HG03196 (cell line): ENCODE measurements around the gene HSD17B12.

ENCODE experiments used
- ATAC-seq: cut with Tn5 transposase; IDR thresholded peaks from one replicate; pipeline ENCODE4 v1.9.1; 2021; ENCODE audit not compliant: unreplicated experiment

The HSD17B12 gene

DNA sequence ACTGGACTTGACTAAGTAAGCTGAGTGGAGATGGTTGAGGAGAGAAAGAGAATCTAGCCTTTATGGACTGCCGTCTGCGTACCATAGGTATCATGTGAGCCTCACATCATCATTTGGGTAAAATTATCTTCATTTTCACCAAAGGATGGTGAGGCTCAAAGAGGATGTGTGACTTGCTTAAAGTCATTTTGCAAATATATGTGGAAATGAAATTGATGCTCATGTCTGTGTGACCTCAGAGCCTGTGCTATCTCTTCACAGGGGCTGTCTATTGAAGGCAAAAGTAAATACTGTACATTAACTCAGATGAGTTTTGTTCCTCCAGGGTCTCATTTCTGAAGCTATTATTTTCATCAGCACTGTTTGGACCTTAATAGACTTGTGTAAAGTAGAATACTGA, 116.8 kb downstream of the HSD17B12 start:
- no peak for ATAC-seq

DNA sequence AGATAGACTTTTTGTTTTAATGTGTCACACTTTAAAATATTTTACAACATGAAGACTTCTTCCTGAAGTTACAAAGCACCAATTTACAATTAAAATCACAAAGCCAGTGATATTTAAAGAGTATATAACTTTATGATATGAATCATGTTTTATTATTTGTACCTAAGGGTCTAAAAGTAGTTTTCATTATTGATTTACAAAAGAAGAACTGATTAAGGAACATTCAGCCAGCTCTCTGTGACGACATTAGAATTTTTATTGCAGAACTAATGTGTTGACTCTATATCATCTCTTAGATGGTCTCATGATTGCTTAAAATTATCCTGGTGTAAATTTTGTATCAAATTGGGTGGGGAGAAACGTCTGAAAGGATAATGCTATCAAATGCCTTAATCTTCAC, 117.3 kb downstream of the HSD17B12 start:
- no peak for ATAC-seq

DNA sequence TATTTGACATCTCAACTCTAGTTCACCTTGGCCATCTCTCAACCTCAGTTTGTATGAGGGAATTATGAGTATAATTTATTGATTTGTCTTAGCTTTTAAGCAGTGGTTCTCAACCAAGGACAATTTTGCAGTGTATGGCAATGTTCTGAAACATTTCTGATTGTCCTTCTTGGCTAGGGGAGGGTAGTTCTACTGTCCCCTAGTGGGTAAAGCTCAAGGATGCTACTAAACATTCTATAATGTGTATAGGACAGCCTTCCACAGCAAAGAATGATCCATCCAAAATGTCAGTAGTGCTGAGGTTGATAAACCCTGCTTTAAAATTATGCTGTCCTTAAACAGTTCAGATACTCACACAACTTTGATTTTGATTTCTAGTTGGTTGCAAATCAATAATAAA, 122.0 kb downstream of the HSD17B12 start:
- no peak for ATAC-seq

DNA sequence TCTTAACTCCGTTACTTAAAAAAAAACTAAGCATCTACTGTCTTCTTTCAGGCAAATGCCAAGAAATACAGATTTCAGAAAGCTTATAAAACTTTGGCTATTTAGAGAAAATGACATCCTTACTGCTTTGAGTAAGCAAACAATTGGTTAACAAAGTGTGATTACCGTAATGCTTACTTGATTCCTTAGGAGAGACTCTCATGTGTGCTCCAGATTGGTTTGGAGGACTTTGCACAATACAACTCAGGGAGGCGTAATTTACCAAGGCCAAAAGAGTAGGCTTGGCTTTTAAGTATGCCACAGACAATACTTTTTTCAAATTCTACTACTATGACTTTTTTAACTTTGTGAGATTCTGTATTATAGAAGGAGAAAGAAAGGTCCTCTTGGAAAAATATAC, 123.2 kb downstream of the HSD17B12 start:
- no peak for ATAC-seq

GRCh38 chr11:43806976-43807375, 126.4 kb downstream of the HSD17B12 start:
- no peak for ATAC-seq

GRCh38 chr11:43810929-43811596, 130.5 kb downstream of the HSD17B12 start:
- no peak for ATAC-seq

DNA sequence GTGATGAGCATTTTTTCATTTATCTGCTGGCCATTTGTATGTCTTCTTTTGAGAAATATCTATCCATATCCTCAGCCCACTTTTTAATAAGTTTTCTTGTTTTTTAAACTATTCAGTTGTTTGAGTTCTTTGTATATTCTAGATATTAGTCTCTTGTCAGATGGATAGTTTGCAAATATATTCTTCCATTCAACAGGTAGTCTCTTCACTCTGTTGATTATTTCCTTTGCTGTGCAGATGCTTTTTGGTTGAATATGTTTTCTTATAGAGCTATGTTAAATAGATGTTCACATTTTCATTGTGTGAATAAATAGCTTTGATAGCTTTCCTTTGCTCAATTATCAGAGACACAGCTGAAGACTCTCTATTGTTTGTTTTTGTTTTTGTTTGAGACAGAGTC, 131.9 kb downstream of the HSD17B12 start:
- no peak for ATAC-seq

GRCh38 chr11:43818220-43818619, 137.7 kb downstream of the HSD17B12 start:
- no peak for ATAC-seq

GRCh38 chr11:43819926-43820325, 139.4 kb downstream of the HSD17B12 start:
- ATAC-seq = no peak

- no peak for ATAC-seq
These were observed 142.8 kb downstream of the HSD17B12 start for GRCh38 chr11:43823316-43823715.

- ATAC-seq = no peak
These were observed 143.3 kb downstream of the HSD17B12 start for GRCh38 chr11:43823851-43824250.

GRCh38 chr11:43825217-43825816, 144.8 kb downstream of the HSD17B12 start:
- ATAC-seq = no peak

DNA sequence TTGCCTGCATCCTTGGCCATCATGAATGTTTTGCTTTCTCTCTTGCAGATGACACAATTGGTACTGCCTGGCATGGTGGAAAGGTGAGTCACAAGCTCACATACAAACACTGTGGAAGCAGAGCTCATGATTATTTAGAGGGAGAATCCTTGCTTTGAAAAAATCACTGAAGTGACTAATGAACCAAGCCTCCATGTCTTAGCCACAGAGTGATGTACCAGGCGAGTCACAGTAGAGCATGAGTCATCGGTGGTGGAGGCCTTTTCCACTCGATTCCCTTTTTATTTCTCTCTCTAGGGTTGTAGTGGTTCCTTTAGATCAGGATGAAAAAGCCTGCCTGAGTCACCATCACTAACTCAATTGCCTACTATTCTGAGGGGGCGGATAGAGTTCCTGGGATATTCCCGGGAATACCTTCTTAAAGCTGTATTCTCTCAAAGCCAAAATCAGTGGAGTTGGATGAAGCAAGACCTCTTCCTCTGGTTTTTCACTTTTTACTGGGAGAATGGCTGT, 150.4 kb downstream of the HSD17B12 start:
- ATAC-seq = peak; percentile 70

GRCh38 chr11:43832536-43832935, 152.0 kb downstream of the HSD17B12 start:
- no peak for ATAC-seq

GRCh38 chr11:43833657-43834073, 153.1 kb downstream of the HSD17B12 start:
- no peak for ATAC-seq

DNA sequence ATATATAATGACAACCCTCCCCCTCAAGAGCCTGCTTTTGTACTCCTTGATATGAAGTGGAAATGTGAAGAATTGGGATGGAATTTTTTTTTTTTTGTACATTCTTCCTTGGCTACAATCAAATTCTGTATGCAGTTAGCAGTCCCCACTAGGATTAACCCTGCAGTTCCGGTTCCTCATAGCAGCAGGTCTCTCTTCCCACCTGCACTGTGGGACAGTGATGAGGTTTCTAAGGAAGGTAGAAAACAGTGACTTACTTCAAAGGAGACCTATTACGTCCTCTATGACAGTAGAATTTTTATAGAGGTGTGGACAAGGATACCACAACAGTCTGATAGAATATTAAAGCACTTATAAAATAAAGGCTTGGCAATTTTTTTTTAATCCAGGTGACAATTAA, 153.7 kb downstream of the HSD17B12 start:
- ATAC-seq = no peak

GRCh38 chr11:43835104-43835503, 154.6 kb downstream of the HSD17B12 start:
- ATAC-seq = no peak

DNA sequence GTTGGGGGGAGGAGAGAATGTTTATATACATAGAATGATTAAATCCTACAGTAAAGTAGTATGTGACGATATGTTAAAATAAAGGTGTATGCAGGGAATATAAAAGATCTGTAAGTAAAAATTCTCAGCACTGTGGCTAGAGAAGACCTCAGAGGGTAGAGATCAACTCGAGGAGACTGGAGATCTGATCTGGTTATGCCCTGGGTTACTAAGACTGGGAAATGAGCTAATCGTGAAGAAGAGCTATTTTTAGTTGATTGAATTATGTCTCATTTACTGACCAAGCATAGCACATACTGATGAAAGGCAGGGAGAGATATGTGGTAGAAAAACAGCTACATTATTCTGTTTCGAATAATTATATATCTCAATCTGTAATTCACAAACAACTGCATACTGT, 157.3 kb downstream of the HSD17B12 start:
- no peak for ATAC-seq

DNA sequence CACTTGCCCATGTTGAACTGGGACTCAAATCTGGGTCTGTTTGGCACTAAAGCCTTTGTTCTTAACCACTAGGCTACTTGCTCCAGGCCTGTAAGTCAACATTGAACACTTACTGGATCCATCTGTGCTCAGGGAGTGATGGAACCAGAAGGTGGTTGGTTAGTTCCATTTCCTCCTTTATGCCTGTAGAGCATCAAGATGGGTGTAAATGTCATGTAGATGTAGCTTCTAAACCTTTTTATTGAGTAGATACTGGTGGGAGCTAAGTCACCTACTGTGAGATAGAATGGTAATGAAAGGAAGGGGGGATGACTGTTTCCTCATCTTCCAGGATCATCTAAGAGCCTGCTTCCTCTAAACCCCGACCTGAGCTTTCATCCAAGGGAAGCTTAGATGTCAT, 161.5 kb downstream of the HSD17B12 start:
- no peak for ATAC-seq

DNA sequence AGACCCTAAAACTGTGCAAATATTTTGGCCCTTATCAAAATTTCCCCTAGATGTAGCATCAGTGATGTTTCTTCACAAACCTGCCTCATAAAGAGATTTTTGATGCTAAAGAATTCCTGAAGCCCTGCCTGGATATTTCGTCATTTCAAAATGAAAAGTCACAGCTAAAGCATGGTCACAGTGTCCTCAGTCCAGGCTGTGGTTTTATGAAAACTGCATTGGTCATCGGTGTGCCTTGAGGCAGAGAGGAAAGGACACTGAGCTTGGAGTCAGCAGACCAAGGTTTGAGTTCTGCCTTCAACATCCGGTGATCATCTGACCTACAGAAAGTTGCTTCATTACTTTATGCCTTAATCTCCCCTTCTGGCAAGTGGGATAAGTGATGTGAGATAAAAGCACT, 165.3 kb downstream of the HSD17B12 start:
- no peak for ATAC-seq

GRCh38 chr11:43852057-43852636, 171.6 kb downstream of the HSD17B12 start:
- no peak for ATAC-seq

- no peak for ATAC-seq
These were observed 173.2 kb downstream of the HSD17B12 start for GRCh38 chr11:43853781-43854180.
